HEK293 (cell line): ENCODE measurements around the gene SIAH2.

ENCODE experiments used
- MYNN ChIP-seq: fragments of 450-650 bp; formaldehyde crosslinking; IDR thresholded peaks from 2 replicates; pipeline ENCODE4 v1.5.1; 2016; ENCODE audit warnings: missing biosample characterization, missing genetic modification characterization, borderline replicate concordance
- ZNF544 ChIP-seq: fragments of 450-650 bp; formaldehyde crosslinking; IDR thresholded peaks from 2 replicates; pipeline ENCODE4 v1.5.0; 2017; ENCODE audit warnings: missing biosample characterization, missing genetic modification characterization

GRCh38 chr3:150703299-150703755, 59.6 kb downstream of the SIAH2 start:
- TF ChIP-seq ZNF544 (tag by site-specific recombination): no peak
- TF ChIP-seq MYNN (tag by site-specific recombination): no peak
